ENCODE results near the gene RYR1. TPM values are rescaled to one million over a fixed set of nuclear protein-coding genes. Genes with fewer than 3 reads are reported as not detected.

The RYR1 gene
- total and polyA plus RNA-seq, 2 donors (not counting 1 experiment from before 2014, with no cell fraction given), result 0.43 to 3.8 TPM

DNA sequence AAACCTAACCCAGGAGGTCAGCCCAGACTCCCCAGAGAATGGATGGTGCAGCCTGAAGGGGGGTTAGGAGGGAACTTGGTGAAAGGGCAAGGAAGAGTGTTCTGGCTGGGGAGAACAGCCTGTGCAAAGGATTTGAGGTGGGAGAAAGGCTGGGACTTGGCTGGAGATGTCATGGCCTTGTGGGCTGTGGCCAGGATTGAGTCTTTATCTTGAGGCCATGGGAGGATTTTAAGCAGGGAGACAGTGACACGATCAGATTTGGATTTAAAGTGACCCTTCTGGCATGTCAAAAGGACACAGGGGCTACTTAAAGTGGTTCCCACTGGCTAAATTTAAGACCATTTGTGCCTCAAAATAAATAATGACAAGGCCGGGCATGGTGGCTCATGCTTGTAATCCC, 154.6 kb downstream of the RYR1 start:
- no peaks in the 10 kb centered on the region for H3K9me3 ChIP-seq (ENCODE audit: control extremely low read depth in 1 of 3, control insufficient read depth in 2 of 3, insufficient read depth in 1 of 3, low read length in 2 of 3)
- H4K20me1 ChIP-seq (ENCODE audit: control insufficient read depth, insufficient read depth, low read length, poor library complexity, severe bottlenecking), result no peaks in the 10 kb centered on the region
- DNase-seq (no peak), ATAC-seq (ENCODE audit: low read depth) (no peak)
- H3K4me1 ChIP-seq (ENCODE audit: control insufficient read depth in 2 of 2, insufficient read depth in 2 of 2, low read length in 2 of 2), result peaks cover 6 to 12% of the 10 kb centered on the region in 2 donors
- no peak overlapping the region for H3K9ac ChIP-seq (ENCODE audit: low read length)
- no peaks in the 10 kb centered on the region for H3K27me3 Mint-ChIP-seq
- H3K4me3 ChIP-seq (ENCODE audit: control extremely low read depth in 1 of 5, extremely low read depth in 1 of 5, insufficient read depth in 1 of 5, low read depth in 2 of 5, low read length in 4 of 5), result no peak overlapping the region
- TF ChIP-seq, protein P1, sequence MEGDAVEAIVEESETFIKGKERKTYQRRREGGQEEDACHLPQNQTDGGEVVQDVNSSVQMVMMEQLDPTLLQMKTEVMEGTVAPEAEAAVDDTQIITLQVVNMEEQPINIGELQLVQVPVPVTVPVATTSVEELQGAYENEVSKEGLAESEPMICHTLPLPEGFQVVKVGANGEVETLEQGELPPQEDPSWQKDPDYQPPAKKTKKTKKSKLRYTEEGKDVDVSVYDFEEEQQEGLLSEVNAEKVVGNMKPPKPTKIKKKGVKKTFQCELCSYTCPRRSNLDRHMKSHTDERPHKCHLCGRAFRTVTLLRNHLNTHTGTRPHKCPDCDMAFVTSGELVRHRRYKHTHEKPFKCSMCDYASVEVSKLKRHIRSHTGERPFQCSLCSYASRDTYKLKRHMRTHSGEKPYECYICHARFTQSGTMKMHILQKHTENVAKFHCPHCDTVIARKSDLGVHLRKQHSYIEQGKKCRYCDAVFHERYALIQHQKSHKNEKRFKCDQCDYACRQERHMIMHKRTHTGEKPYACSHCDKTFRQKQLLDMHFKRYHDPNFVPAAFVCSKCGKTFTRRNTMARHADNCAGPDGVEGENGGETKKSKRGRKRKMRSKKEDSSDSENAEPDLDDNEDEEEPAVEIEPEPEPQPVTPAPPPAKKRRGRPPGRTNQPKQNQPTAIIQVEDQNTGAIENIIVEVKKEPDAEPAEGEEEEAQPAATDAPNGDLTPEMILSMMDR (IDR thresholded peaks at IDR 0.05), result no peak
- no peak for TF ChIP-seq EZH2 (IDR thresholded peaks at IDR 0.05; ENCODE audit: borderline replicate concordance, insufficient read depth, low read depth, low read length, poor library complexity, severe bottlenecking)
- no peaks in the 10 kb centered on the region for H3K9me3 Mint-ChIP-seq (ENCODE audit: insufficient read depth)
- ChIA-PET POLR2A (interaction anchor here (0.5 kb wide), 1 partner anchor 19 kb away, joined by 3 read pairs; no protein-coding TSS in a partner anchor), CTCF (no interaction called here)
- 100% methylated on average over 2 of the region's 2 CpGs for WGBS (ENCODE audit: insufficient coverage)
- no peak overlapping the region for H3K4me2 ChIP-seq (replicated peaks; ENCODE audit: low read depth, low read length, poor library complexity, severe bottlenecking)
- H3K27ac Mint-ChIP-seq, result peak overlapping the region; percentile 37
- intact Hi-C loops (cut with micrococcal nuclease), result no loop called here
- no peak overlapping the region for H3K4me3 Mint-ChIP-seq
- peaks cover 0 to 40% of the 10 kb centered on the region in 2 experiments for H3K36me3 ChIP-seq (replicated peaks in 1 of 2; ENCODE audit: control extremely low read depth in 1 of 2, control insufficient read depth in 1 of 2, extremely low read depth in 1 of 2, insufficient read depth in 2 of 2, low read length in 1 of 2)
- no peak overlapping the region for H3K27ac ChIP-seq (ENCODE audit: low read length in 2 of 2)
- H2AFZ ChIP-seq (ENCODE audit: insufficient read depth, low read depth, low read length, poor library complexity, severe bottlenecking), result no peak overlapping the region
- peaks cover 11% of the 10 kb centered on the region for H3K4me1 Mint-ChIP-seq
- no peaks in the 10 kb centered on the region for H3K79me2 ChIP-seq (ENCODE audit: control insufficient read depth, insufficient read depth, low read length)
- no peaks in the 10 kb centered on the region for H3K27me3 ChIP-seq (replicated peaks in 1 of 4; ENCODE audit: control extremely low read depth in 1 of 4, control insufficient read depth in 3 of 4, insufficient read depth in 4 of 4, low read length in 3 of 4)

DNA sequence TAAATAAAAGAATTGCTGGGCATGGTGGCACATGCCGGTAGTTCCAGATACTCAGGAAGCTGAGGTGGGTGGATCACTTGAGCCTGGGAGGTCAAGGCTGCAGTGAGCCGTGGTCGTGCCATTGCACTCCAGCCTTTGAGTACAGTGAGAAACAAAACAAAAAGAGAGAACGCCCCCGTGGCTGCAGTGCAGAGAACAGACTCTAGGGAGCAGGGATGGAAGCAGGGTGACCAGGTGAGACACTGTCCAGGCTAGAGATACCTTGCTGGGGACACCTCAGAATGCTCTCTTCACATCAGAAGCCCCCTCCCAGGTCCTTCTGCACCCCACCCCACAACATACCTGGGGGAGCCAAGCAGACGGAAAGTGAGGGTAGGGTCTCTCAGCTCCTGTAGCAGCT, 159.4 kb downstream of the RYR1 start:
- ChIA-PET POLR2A (no interaction called here), CTCF (no interaction called here)
- TF ChIP-seq, protein P1 (IDR thresholded peaks at IDR 0.05), result no peak
- TF ChIP-seq EZH2 (IDR thresholded peaks at IDR 0.05; ENCODE audit: borderline replicate concordance, insufficient read depth, low read depth, low read length, poor library complexity, severe bottlenecking), result no peak
- Histone ChIP-seq H3K9me3 (ENCODE audit: control extremely low read depth in 1 of 3, control insufficient read depth in 2 of 3, insufficient read depth in 1 of 3, low read length in 2 of 3) (no peaks in the 10 kb centered on the region), H3K9ac (ENCODE audit: low read length) (no peak overlapping the region), H2AFZ (ENCODE audit: insufficient read depth, low read depth, low read length, poor library complexity, severe bottlenecking) (no peak overlapping the region), H3K4me2 (replicated peaks; ENCODE audit: low read depth, low read length, poor library complexity, severe bottlenecking) (no peak overlapping the region), H3K36me3 (replicated peaks in 1 of 2; ENCODE audit: control extremely low read depth in 1 of 2, control insufficient read depth in 1 of 2, extremely low read depth in 1 of 2, insufficient read depth in 2 of 2, low read length in 1 of 2) (peaks cover 2 to 63% of the 10 kb centered on the region in 2 experiments), H3K27ac (ENCODE audit: low read length in 2 of 2) (no peak overlapping the region), H3K79me2 (ENCODE audit: control insufficient read depth, insufficient read depth, low read length) (no peaks in the 10 kb centered on the region), H3K27me3 (replicated peaks in 1 of 4; ENCODE audit: control extremely low read depth in 1 of 4, control insufficient read depth in 3 of 4, insufficient read depth in 4 of 4, low read length in 3 of 4) (no peaks in the 10 kb centered on the region), H3K4me1 (ENCODE audit: control insufficient read depth in 2 of 2, insufficient read depth in 2 of 2, low read length in 2 of 2) (no peaks in the 10 kb centered on the region), H3K4me3 (ENCODE audit: control extremely low read depth in 1 of 5, extremely low read depth in 1 of 5, insufficient read depth in 1 of 5, low read depth in 2 of 5, low read length in 4 of 5) (no peak overlapping the region), H4K20me1 (ENCODE audit: control insufficient read depth, insufficient read depth, low read length, poor library complexity, severe bottlenecking) (no peaks in the 10 kb centered on the region)
- 100% methylated on average over 4 of the region's 6 CpGs for WGBS (ENCODE audit: insufficient coverage)
- Mint-ChIP-seq H3K27me3 (no peaks in the 10 kb centered on the region), H3K4me3 (no peak overlapping the region), H3K9me3 (ENCODE audit: insufficient read depth) (no peaks in the 10 kb centered on the region), H3K4me1 (no peaks in the 10 kb centered on the region), H3K27ac (no peak overlapping the region)
- intact Hi-C loops (cut with micrococcal nuclease), result no loop called here
- DNase-seq (no peak), ATAC-seq (ENCODE audit: low read depth) (no peak)

All from B cell (primary cell).